ENCODE measurements around the gene NTM. TPM values are rescaled to one million over a fixed set of nuclear protein-coding genes. Genes with fewer than 3 reads are reported as not detected.

Gene NTM
- total and polyA plus RNA-seq, 2 of the 8 experiments (the other 6 are each of a cell fraction or from before 2014, with no cell fraction given): 13.4 to 20.0 TPM

DNA sequence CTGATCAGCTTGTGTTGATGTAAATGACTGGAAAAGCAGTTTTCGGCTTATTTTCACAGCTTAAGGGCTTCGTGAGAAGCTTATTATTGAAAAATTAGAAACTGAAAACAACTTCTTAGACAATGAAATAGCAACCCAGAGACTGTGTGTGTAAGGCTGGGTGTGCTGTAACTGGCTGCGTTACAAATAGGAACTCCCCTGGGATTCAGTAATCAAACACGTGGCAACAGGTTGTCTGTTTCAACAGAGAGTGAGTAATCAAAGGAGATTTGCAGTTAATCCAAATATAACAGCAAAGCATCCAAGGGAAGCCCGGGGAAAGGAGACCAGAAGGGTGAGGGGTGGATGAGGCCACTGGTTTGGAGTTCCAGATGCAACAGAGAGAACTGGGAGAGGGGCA lies 19.2 kb downstream of the NTM start:
- H3K79me2 ChIP-seq (ENCODE audit: control insufficient read depth in 1 of 2, insufficient read depth in 2 of 2, low read length in 2 of 2): no peaks in the 10 kb centered on the region
- no peak for FAIRE-seq
- H2BK5ac ChIP-seq (ENCODE audit: low read depth, low read length): no peak overlapping the region
- H3K18ac ChIP-seq (ENCODE audit: extremely low read depth, low read length): no peak overlapping the region
- peaks cover 0 to 6% (median 2%) of the 10 kb centered on the region in 4 experiments; a peak in 4 of 7 replicates for H3K4me1 ChIP-seq (replicated peaks in 1 of 4; ENCODE audit: control insufficient read depth in 3 of 4, insufficient read depth in 4 of 4, low read length in 3 of 4)
- H4K91ac ChIP-seq (replicated peaks; ENCODE audit: insufficient read length, low read length): no peak overlapping the region
- H4K8ac ChIP-seq (ENCODE audit: extremely low read depth, insufficient read depth, low read length): no peak overlapping the region
- H3K23ac ChIP-seq (ENCODE audit: insufficient read length): no peak overlapping the region
- H4K20me1 ChIP-seq (replicated peaks in 1 of 2; ENCODE audit: control insufficient read depth in 1 of 2, insufficient read depth in 2 of 2, low read length in 2 of 2): no peaks in the 10 kb centered on the region
- H3K23me2 ChIP-seq (ENCODE audit: low read depth, low read length): no peaks in the 10 kb centered on the region
- no peak overlapping the region for H2AFZ ChIP-seq (ENCODE audit: low read length)
- no peak overlapping the region for H2BK20ac ChIP-seq (ENCODE audit: low read length)
- no peak overlapping the region for H3K27ac ChIP-seq (ENCODE audit: low read depth, low read length)
- no peak overlapping the region for H2BK15ac ChIP-seq (ENCODE audit: low read length)
- no peak overlapping the region for H3K4me2 ChIP-seq (ENCODE audit: insufficient read depth in 1 of 2, low read depth in 2 of 2, low read length in 2 of 2)
- no peak overlapping the region for H3K4ac ChIP-seq (replicated peaks; ENCODE audit: insufficient read length, low read depth, low read length)
- H3K27me3 ChIP-seq (replicated peaks in 1 of 4; ENCODE audit: control insufficient read depth in 3 of 4, extremely low read depth in 1 of 4, insufficient read depth in 3 of 4, low read length in 3 of 4): no peaks in the 10 kb centered on the region
- WGBS, 2 experiments (ENCODE audit: extremely low coverage in 1 of 2, insufficient coverage in 1 of 2, insufficient read length in 1 of 2, insufficient replicate concordance in 2 of 2, low coverage in 1 of 2, low lambda C conversion rate in 2 of 2, missing lambda C conversion rate in 1 of 2): 88% methylated on average over 5 of the region's 5 CpGs; no CpG with 5 or more reads in 1 of the 2 experiments
- H3K79me1 ChIP-seq (ENCODE audit: low read depth, low read length): no peaks in the 10 kb centered on the region
- no peak overlapping the region for H4K5ac ChIP-seq (ENCODE audit: insufficient read length, low read depth, low read length)
- H3K14ac ChIP-seq (ENCODE audit: insufficient read length): no peak overlapping the region
- no peak overlapping the region for H2BK12ac ChIP-seq (ENCODE audit: low read depth, low read length)
- no peaks in the 10 kb centered on the region for H3K9me3 ChIP-seq (ENCODE audit: insufficient read depth in 2 of 2, low read depth in 1 of 2, low read length in 1 of 2)
- H3K9ac ChIP-seq (replicated peaks in 1 of 4; ENCODE audit: extremely low read depth in 1 of 4, low read depth in 3 of 4, low read length in 3 of 4): no peak overlapping the region
- H3K56ac ChIP-seq (replicated peaks; ENCODE audit: insufficient read length, low read depth, low read length): no peak overlapping the region
- no peak for DNase-seq (ENCODE audit: low read depth in 1 of 2, low spot score in 2 of 2)
- ChIA-PET POLR2A (ENCODE audit: partially characterized antibody) (interaction anchor here (0.7 kb wide), 1 partner anchor 19 kb away, joined by 3 read pairs; the partner anchor contains the start of gene NTM), CTCF (ENCODE audit: partially characterized antibody) (interaction anchor here (0.7 to 1.4 kb wide), 3 partner anchors 18 to 151 kb away, joined by 3 to 4 read pairs (median 3); no protein-coding TSS in a partner anchor)
- no peaks in the 10 kb centered on the region for H3K36me3 ChIP-seq (ENCODE audit: control insufficient read depth in 2 of 4, insufficient read depth in 4 of 4, low read length in 3 of 4)
- H2AK5ac ChIP-seq (ENCODE audit: low read depth, low read length): no peak overlapping the region
- H2BK120ac ChIP-seq (replicated peaks; ENCODE audit: low read depth, low read length): no peak overlapping the region
- no peak overlapping the region for H3K4me3 ChIP-seq (ENCODE audit: extremely low read depth in 1 of 4, insufficient read depth in 2 of 4, low read depth in 3 of 4, low read length in 4 of 4)
- TF ChIP-seq CBX5 (IDR thresholded peaks at IDR 0.05; ENCODE audit: low read depth, low read length) (no peak), TBP (IDR thresholded peaks at IDR 0.05; ENCODE audit: low read depth, low read length) (no peak)
